ENCODE measurements around the gene HIBCH.

HIBCH gene

DNA sequence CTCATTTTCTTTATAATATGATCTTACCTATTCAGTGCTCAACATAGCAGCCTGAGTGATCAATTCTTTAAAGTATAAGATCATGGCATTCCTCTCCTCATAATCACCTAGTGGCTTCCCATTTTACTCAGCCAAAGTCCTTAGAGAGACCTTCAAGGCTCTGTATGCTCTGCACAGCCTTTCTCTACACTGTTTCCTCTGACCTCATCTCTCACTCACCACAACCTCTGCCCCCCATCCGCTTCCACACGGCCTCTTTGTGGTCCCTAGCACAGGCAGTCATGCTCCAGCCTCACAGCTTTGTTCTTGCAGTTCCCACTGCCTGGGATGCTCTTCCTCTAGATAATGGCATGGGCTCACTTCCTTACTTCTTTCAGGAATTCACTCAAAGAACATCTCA is 109.2 kb downstream of the HIBCH start:
- H3K27ac ChIP-seq: no peak overlapping the region
- H3K4me3 ChIP-seq: no peak overlapping the region
- peaks cover 0 to 4% (median 0%) of the 10 kb centered on the region in 3 donors for H3K36me3 ChIP-seq
- intact Hi-C loops (cut with DNase I; ENCODE audit: low total_unique reads): no loop called here
- TF ChIP-seq CTCF (IDR thresholded peaks at IDR 0.05): no peak
- H3K27me3 ChIP-seq: no peaks in the 10 kb centered on the region
- H3K4me1 ChIP-seq: peaks cover 0 to 16% (median 0%) of the 10 kb centered on the region in 4 donors
- DNase-seq: no peak
- H3K9me3 ChIP-seq: no peaks in the 10 kb centered on the region

DNA sequence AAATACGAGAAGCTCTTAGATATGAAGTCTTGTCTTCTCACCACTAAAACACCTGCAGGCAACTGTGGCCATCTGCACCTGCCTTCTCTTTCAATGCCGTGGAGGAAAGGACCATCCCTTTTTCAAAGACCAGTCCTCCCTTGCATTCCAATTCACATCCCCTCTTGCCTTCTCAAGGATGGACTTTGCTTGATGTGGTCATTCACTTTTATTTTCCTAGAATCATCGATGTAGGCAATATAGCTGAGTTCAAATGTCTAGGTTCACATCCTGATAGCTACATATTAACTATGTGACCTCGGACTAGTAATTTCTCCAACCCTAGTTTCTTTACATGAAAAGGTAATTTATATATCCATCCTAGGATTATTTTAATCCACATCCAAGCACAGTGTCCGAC is 110.1 kb downstream of the HIBCH start:
- H3K4me3 ChIP-seq: no peak overlapping the region
- no peak for TF ChIP-seq CTCF (IDR thresholded peaks at IDR 0.05)
- peaks cover 0 to 4% (median 0%) of the 10 kb centered on the region in 3 donors for H3K36me3 ChIP-seq
- peaks cover 0 to 7% (median 0%) of the 10 kb centered on the region in 4 donors for H3K4me1 ChIP-seq
- no peaks in the 10 kb centered on the region for H3K27me3 ChIP-seq
- no peaks in the 10 kb centered on the region for H3K9me3 ChIP-seq
- intact Hi-C loops (cut with DNase I; ENCODE audit: low total_unique reads): no loop called here
- no peak overlapping the region for H3K27ac ChIP-seq
- no peak for DNase-seq

GRCh38 chr2:190207930-190208329 is 111.7 kb downstream of the HIBCH start:
- no peak overlapping the region for H3K27ac ChIP-seq
- no peak for TF ChIP-seq CTCF (IDR thresholded peaks at IDR 0.05)
- peaks cover 4 to 6% (median 4%) of the 10 kb centered on the region in 3 donors for H3K36me3 ChIP-seq
- intact Hi-C loops (cut with DNase I; ENCODE audit: low total_unique reads): no loop called here
- no peak overlapping the region for H3K4me3 ChIP-seq
- no peaks in the 10 kb centered on the region for H3K27me3 ChIP-seq
- H3K4me1 ChIP-seq: no peaks in the 10 kb centered on the region
- no peaks in the 10 kb centered on the region for H3K9me3 ChIP-seq
- no peak for DNase-seq

- H3K4me1 ChIP-seq: no peaks in the 10 kb centered on the region
- no peak for TF ChIP-seq CTCF (IDR thresholded peaks at IDR 0.05)
- no peak overlapping the region for H3K27ac ChIP-seq
- intact Hi-C loops (cut with DNase I; ENCODE audit: low total_unique reads): no loop called here
- H3K9me3 ChIP-seq: no peaks in the 10 kb centered on the region
- H3K4me3 ChIP-seq: no peak overlapping the region
- H3K36me3 ChIP-seq: peaks cover 0 to 8% (median 6%) of the 10 kb centered on the region in 3 donors
- no peak for DNase-seq
- H3K27me3 ChIP-seq: no peaks in the 10 kb centered on the region
Observed at GRCh38 chr2:190205657-190206056, 114.0 kb downstream of the HIBCH start.

DNA sequence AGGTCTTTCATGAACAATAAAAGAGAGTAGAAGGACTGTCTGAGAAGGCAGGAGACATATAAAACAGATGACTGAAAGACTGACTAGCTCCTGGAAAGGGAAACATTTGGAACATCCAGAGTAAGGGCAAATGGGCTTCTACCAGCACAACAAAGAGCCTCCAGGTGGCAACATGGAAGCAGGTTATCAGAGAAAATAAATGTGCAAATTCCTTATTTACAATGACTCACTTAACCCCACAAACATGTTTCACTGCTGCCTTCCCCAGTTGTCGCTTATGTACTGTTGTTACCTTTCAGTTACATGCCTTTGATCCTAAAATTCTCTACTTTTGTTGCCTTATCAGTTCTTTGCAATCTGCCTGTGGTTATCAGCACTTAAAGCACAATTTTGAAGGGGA is 117.0 kb downstream of the HIBCH start:
- no peak overlapping the region for H3K4me3 ChIP-seq
- no peaks in the 10 kb centered on the region for H3K4me1 ChIP-seq
- no peak overlapping the region for H3K27ac ChIP-seq
- H3K9me3 ChIP-seq: no peaks in the 10 kb centered on the region
- intact Hi-C loops (cut with DNase I; ENCODE audit: low total_unique reads): no loop called here
- no peak for DNase-seq
- no peaks in the 10 kb centered on the region for H3K27me3 ChIP-seq
- peaks cover 9 to 19% (median 14%) of the 10 kb centered on the region in 3 donors for H3K36me3 ChIP-seq
- no peak for TF ChIP-seq CTCF (IDR thresholded peaks at IDR 0.05)

- no peak overlapping the region for H3K4me3 ChIP-seq
- H3K27me3 ChIP-seq: no peaks in the 10 kb centered on the region
- no peak for DNase-seq
- no peak overlapping the region for H3K27ac ChIP-seq
- intact Hi-C loops (cut with DNase I; ENCODE audit: low total_unique reads): no loop called here
- no peak for TF ChIP-seq CTCF (IDR thresholded peaks at IDR 0.05)
- H3K36me3 ChIP-seq: peaks cover 9 to 19% (median 14%) of the 10 kb centered on the region in 3 donors
- no peaks in the 10 kb centered on the region for H3K4me1 ChIP-seq
- no peaks in the 10 kb centered on the region for H3K9me3 ChIP-seq
Observed at GRCh38 chr2:190202018-190202417, 117.6 kb downstream of the HIBCH start.
